HepG2 (cell line): ENCODE measurements around the gene CLDN9. TPM values are rescaled to one million over a fixed set of nuclear protein-coding genes. Genes with fewer than 3 reads are reported as not detected.

Experiments
- AFF4 ChIP-seq: sonication (generic); formaldehyde crosslinking; IDR thresholded peaks from 2 replicates; pipeline ENCODE4 v1.4.0; 2020; ENCODE audit warnings: missing genetic modification reagents
- ATF7-NPFF ChIP-seq: sonication (generic); formaldehyde crosslinking; IDR thresholded peaks from 2 replicates; pipeline ENCODE4 v1.8.1; 2023; ENCODE audit warnings: mild to moderate bottlenecking, low read depth, missing genetic modification reagents, moderate library complexity
- CAMTA2 ChIP-seq: sonication (generic); formaldehyde crosslinking; IDR thresholded peaks from 2 replicates; pipeline ENCODE4 v1.4.0; 2020; ENCODE audit warnings: mild to moderate bottlenecking, missing genetic modification reagents, borderline replicate concordance
- CHCHD3 ChIP-seq: sonication (generic); formaldehyde crosslinking; IDR thresholded peaks from 2 replicates; pipeline ENCODE4 v1.8.0; 2022; ENCODE audit warnings: mild to moderate bottlenecking, missing genetic modification reagents, moderate library complexity
- FOXA3 ChIP-seq: IDR thresholded peaks from 2 replicates; pipeline ENCODE4 v1.6.1; 2016; ENCODE audit warnings: missing genetic modification reagents, missing compliant biosample characterization
- HDAC6 ChIP-seq: fragments of 200-600 bp; sonication (generic); IDR thresholded peaks from 2 replicates; pipeline ENCODE4 v1.7.0; 2017; ENCODE audit warnings: mild to moderate bottlenecking, antibody characterized with exemption, low read length, low read depth
- IRF2 ChIP-seq: IDR thresholded peaks from 2 replicates; pipeline ENCODE4 v1.6.1; 2018; ENCODE audit warnings: missing genetic modification reagents, missing compliant biosample characterization
- KMT2A ChIP-seq: sonication (generic); formaldehyde crosslinking; IDR thresholded peaks from 2 replicates; pipeline ENCODE4 v1.4.0; 2020; ENCODE audit warnings: missing genetic modification reagents
- MEIS2 ChIP-seq: sonication (generic); formaldehyde crosslinking; IDR thresholded peaks from 2 replicates; pipeline ENCODE4 v1.9.0; 2021; ENCODE audit warnings: mild to moderate bottlenecking, missing genetic modification reagents
- MTA3 ChIP-seq: sonication (generic); formaldehyde crosslinking; IDR thresholded peaks from 2 replicates; pipeline ENCODE4 v1.4.0; 2020; ENCODE audit warnings: missing genetic modification reagents
- NFKB2 ChIP-seq: sonication (generic); formaldehyde crosslinking; IDR thresholded peaks from 2 replicates; pipeline ENCODE4 v1.4.0; 2020; ENCODE audit warnings: missing genetic modification reagents, borderline replicate concordance
- POGK ChIP-seq: sonication (generic); formaldehyde crosslinking; conservative IDR thresholded peaks from 2 replicates; pipeline ENCODE4 v1.8.0; 2022; ENCODE audit warnings: mild to moderate bottlenecking, moderate library complexity, missing genetic modification reagents
- RXRB ChIP-seq: IDR thresholded peaks from 2 replicates; pipeline ENCODE4 v1.6.1; 2016; ENCODE audit warnings: borderline replicate concordance, missing genetic modification reagents, missing compliant biosample characterization
- SNAI1 ChIP-seq: sonication (generic); formaldehyde crosslinking; IDR thresholded peaks from 2 replicates; pipeline ENCODE4 v1.5.0; 2020; ENCODE audit warnings: mild to moderate bottlenecking, missing genetic modification reagents, borderline replicate concordance
- WIZ ChIP-seq: sonication (generic); formaldehyde crosslinking; IDR thresholded peaks from 2 replicates; pipeline ENCODE4 v1.5.1; 2020; ENCODE audit warnings: mild to moderate bottlenecking, missing genetic modification reagents
- ZBTB14 ChIP-seq: sonication (generic); formaldehyde crosslinking; IDR thresholded peaks from 2 replicates; pipeline ENCODE4 v1.4.0; 2020; ENCODE audit warnings: missing genetic modification reagents
- ZMYM3 ChIP-seq: sonication (generic); formaldehyde crosslinking; IDR thresholded peaks from 2 replicates; pipeline ENCODE4 v1.5.1; 2020; ENCODE audit warnings: mild to moderate bottlenecking, missing genetic modification reagents
- ZNF274 ChIP-seq: sonication (generic); formaldehyde crosslinking; IDR thresholded peaks from 2 replicates; pipeline ENCODE4 v1.5.1; 2020; ENCODE audit warnings: mild to moderate bottlenecking, missing genetic modification reagents
- ZNF292 ChIP-seq: sonication (generic); formaldehyde crosslinking; IDR thresholded peaks from 2 replicates; pipeline ENCODE4 v1.8.1; 2022; ENCODE audit warnings: mild to moderate bottlenecking, low read depth, missing genetic modification reagents, borderline replicate concordance
- ZXDC ChIP-seq: sonication (generic); formaldehyde crosslinking; IDR thresholded peaks from 2 replicates; pipeline ENCODE4 v1.5.0; 2020; ENCODE audit warnings: mild to moderate bottlenecking, missing genetic modification reagents
- polyA plus RNA-seq, 8 experiments: library from polyadenylated mRNA; depleted of rRNA in 3 of 8; stranded (reverse) in 7 of 8; unstranded in 1 of 8; fragments of >200 nt; fragmentation: Illumina TruSeq in 4 of 8; extraction: Trizol in 4 of 8; gene quantifications; 2 replicates each; pipeline versions ENCODE4 v1.2.1 to v1.2.3, GENCODE V29; 2011 to 2016; ENCODE audit warnings: low read depth in 4 of 8, missing spikeins in 1 of 8, mixed read lengths in 1 of 8; ENCODE audit not compliant: insufficient read depth in 1 of 8
- total RNA-seq, 5 experiments: library from RNA; depleted of rRNA; stranded (reverse); fragments of >200 nt; fragmentation: Illumina TruSeq; extraction: Trizol; gene quantifications; 2 replicates each; pipeline ENCODE4 v1.2.3, GENCODE V29; 2016; ENCODE audit warnings: low read depth in 1 of 5

The CLDN9 gene
- total and polyA plus RNA-seq, 2 of the 13 experiments (the other 11 are each of a cell fraction or from before 2014, with no cell fraction given), result 0.15 to 0.26 TPM

- TF ChIP-seq POGK (CRISPR knock-in tag) (0 out of 2 replicates have a peak, but pooled peaks have one; percentile 51), ZBTB14 (CRISPR knock-in tag) (peak; percentile 67), FOXA3 (CRISPR knock-in tag) (peak; percentile 35; the same call in 1 of the 2 replicates), ZNF274 (CRISPR knock-in tag) (0 out of 2 replicates have a peak, but pooled peaks have one; percentile 22), ZNF292 (no peak), NFKB2 (CRISPR knock-in tag) (peak; percentile 55; the same call in 1 of the 2 replicates), ZXDC (CRISPR knock-in tag) (peak; percentile 100), MEIS2 (CRISPR knock-in tag) (peak; percentile 100), MTA3 (no peak), AFF4 (CRISPR knock-in tag) (no peak), WIZ (no peak), RXRB (CRISPR knock-in tag) (peak; percentile 56; the same call in 1 of the 2 replicates), IRF2 (peak; percentile 73; the same call in 1 of the 2 replicates), ATF7-NPFF (CRISPR knock-in tag) (peak; percentile 57; the same call in 1 of the 2 replicates), HDAC6 (no peak), SNAI1 (no peak), CHCHD3 (no peak), ZMYM3 (CRISPR knock-in tag) (peak; percentile 28; the same call in 1 of the 2 replicates), CAMTA2 (CRISPR knock-in tag) (no peak), KMT2A (CRISPR knock-in tag) (no peak)
Measured at GRCh38 chr16:3003582-3004270, 9.0 kb upstream of the CLDN9 start (continued).
